Smooth muscle cell (in vitro differentiated cells): Measurements from ENCODE around the gene HEPACAM. TPM values are rescaled to one million over a fixed set of nuclear protein-coding genes. Genes with fewer than 3 reads are reported as not detected.
A peak's percentile ranks its signal among the peaks of the same experiment; 100 is the strongest.

Experiments
- DNase-seq: peaks from one replicate; lab custom pipeline; 2025; ENCODE audit not compliant: unreplicated experiment; lab: John Stamatoyannopoulos, UW
- H2AFZ ChIP-seq: fragments of 200-600 bp; sonication (generic); 2 replicates; pipeline ENCODE4 v1.6.0; 2016; ENCODE audit warnings: antibody characterized with exemption, low read depth, mild to moderate bottlenecking
- H3F3A ChIP-seq: fragments of 200-600 bp; sonication (generic); 2 replicates; pipeline ENCODE4 v1.6.0; 2017; ENCODE audit warnings: antibody characterized with exemption, low read depth
- H3K27ac ChIP-seq: fragments of 200-600 bp; sonication (generic); 2 replicates; pipeline ENCODE4 v1.5.1; 2016; ENCODE audit warnings: low read depth, mild to moderate bottlenecking
- H3K27me3 ChIP-seq: fragments of 200-600 bp; sonication (generic); 2 replicates; pipeline ENCODE4 v1.6.1; 2016; ENCODE audit warnings: low read depth, mild to moderate bottlenecking
- H3K36me3 ChIP-seq: fragments of 200-600 bp; sonication (generic); 2 replicates; pipeline ENCODE4 v1.5.1; 2016; ENCODE audit warnings: low read depth
- H3K4me1 ChIP-seq: fragments of 200-600 bp; sonication (generic); 2 replicates; pipeline ENCODE4 v1.5.1; 2016; ENCODE audit warnings: low read depth
- H3K4me2 ChIP-seq: fragments of 200-600 bp; sonication (generic); 2 replicates; pipeline ENCODE4 v1.6.0; 2016; ENCODE audit warnings: mild to moderate bottlenecking
- H3K4me3 ChIP-seq: fragments of 200-600 bp; sonication (generic); 2 replicates; pipeline ENCODE4 v1.5.1; 2016; ENCODE audit warnings: mild to moderate bottlenecking
- H3K79me2 ChIP-seq: fragments of 200-600 bp; sonication (generic); 2 replicates; pipeline ENCODE4 v1.6.0; 2016; ENCODE audit warnings: low read depth, mild to moderate bottlenecking
- H3K9ac ChIP-seq: fragments of 200-600 bp; sonication (generic); 2 replicates; pipeline ENCODE4 v1.6.0; 2016; ENCODE audit warnings: low read depth
- H3K9me3 ChIP-seq: fragments of 200-600 bp; sonication (generic); replicated peaks from 2 replicates; pipeline ENCODE4 v1.5.1; 2016; ENCODE audit warnings: low read depth
- H4K20me1 ChIP-seq: fragments of 200-600 bp; sonication (generic); 2 replicates; pipeline ENCODE4 v1.6.0; 2016; ENCODE audit warnings: low read depth
- CTCF ChIP-seq: fragments of 200-600 bp; sonication (generic); IDR thresholded peaks from 2 replicates; pipeline ENCODE4 v1.5.1; 2017; ENCODE audit warnings: borderline replicate concordance, mild to moderate bottlenecking, antibody characterized with exemption; ENCODE audit not compliant: insufficient read depth, poor library complexity, severe bottlenecking
- WGBS: methylation state at CpG from one replicate; pipeline ENCODE4 v1.1.7; 2016; ENCODE audit warnings: low lambda C conversion rate; 5-methylcytosine and 5-hydroxymethylcytosine counted together
- polyA plus RNA-seq: library from polyadenylated mRNA; unstranded; fragments of >200 nt; fragmentation: Nextera tagmentation; extraction: Ambion mirVana; gene quantifications from 2 replicates; pipeline ENCODE4 v1.2.1, GENCODE V29; 2016
- total RNA-seq: library from RNA; depleted of rRNA; stranded (reverse); fragments of >200 nt; gene quantifications from 2 replicates; pipeline ENCODE4 v1.2.3, GENCODE V29; 2014

HEPACAM gene
- total and polyA plus RNA-seq, 2 experiments from 2014 or later, result not detected

- Histone ChIP-seq H3K9ac (peak overlapping the region; percentile 8), H3K27ac (peak overlapping the region; percentile 39), H3F3A (no peaks in the 10 kb centered on the region), H3K4me3 (peak overlapping the region; percentile 58), H3K4me1 (peaks cover 4% of the 10 kb centered on the region), H3K36me3 (no peaks in the 10 kb centered on the region), H3K4me2 (peak overlapping the region; percentile 91), H4K20me1 (no peaks in the 10 kb centered on the region), H3K79me2 (no peaks in the 10 kb centered on the region), H2AFZ (peak overlapping the region; percentile 88), H3K27me3 (no peaks in the 10 kb centered on the region), H3K9me3 (no peaks in the 10 kb centered on the region)
- peak; percentile 74 for DNase-seq
- WGBS, result 2% methylated on average over 69 of the region's 82 CpGs
- TF ChIP-seq CTCF, result no peak
Observed at GRCh38 chr11:124920870-124921609, 14.8 kb downstream of the HEPACAM start.

DNA sequence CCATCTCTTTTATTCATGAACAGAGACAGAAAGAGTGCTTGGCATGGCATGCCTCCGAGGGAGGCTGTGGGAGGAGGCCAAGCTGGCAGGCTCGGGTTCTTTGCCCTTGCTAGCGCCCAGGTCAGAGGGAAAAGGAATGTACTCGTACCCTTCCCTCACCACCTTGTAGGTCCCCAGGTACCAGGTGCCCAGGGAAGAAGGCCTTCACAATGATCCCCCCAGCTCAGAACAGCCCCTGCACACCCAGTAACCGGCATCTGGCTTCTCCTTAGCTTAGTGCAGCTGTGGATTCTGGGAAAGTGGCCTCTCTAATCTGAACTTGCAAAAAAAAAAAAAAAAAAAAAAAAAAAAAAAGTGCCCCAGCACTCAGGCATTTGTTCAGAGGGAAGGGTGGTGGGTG is 15.5 kb downstream of the HEPACAM start:
- 92% methylated on average over 5 of the region's 5 CpGs for WGBS
- no peak overlapping the region for H3K27ac ChIP-seq
- H2AFZ ChIP-seq, result peak overlapping the region; percentile 88

GRCh38 chr11:124919898-124920297 is 15.9 kb downstream of the HEPACAM start:
- Histone ChIP-seq H3K9ac (no peak overlapping the region), H3K4me3 (no peak overlapping the region)

More for the DNA sequence above, 15.5 kb downstream of the HEPACAM start:
- no peaks in the 10 kb centered on the region for H3F3A ChIP-seq
- no peak overlapping the region for H3K9ac ChIP-seq
- peaks cover 4% of the 10 kb centered on the region for H3K4me1 ChIP-seq
- H3K4me3 ChIP-seq, result peak overlapping the region; percentile 58
- H4K20me1 ChIP-seq, result no peaks in the 10 kb centered on the region
- H3K9me3 ChIP-seq, result no peaks in the 10 kb centered on the region
- H3K27me3 ChIP-seq, result no peaks in the 10 kb centered on the region
- H3K79me2 ChIP-seq, result no peaks in the 10 kb centered on the region
- no peak for TF ChIP-seq CTCF
- DNase-seq, result no peak
- no peaks in the 10 kb centered on the region for H3K36me3 ChIP-seq
- peak overlapping the region; percentile 91 for H3K4me2 ChIP-seq

More at GRCh38 chr11:124919898-124920297, 15.9 kb downstream of the HEPACAM start:
- WGBS, result 98% methylated on average over 2 of the region's 2 CpGs
- Histone ChIP-seq H4K20me1 (no peaks in the 10 kb centered on the region), H3K9me3 (no peaks in the 10 kb centered on the region), H2AFZ (no peak overlapping the region), H3K27me3 (no peaks in the 10 kb centered on the region), H3K4me2 (no peak overlapping the region), H3K36me3 (no peaks in the 10 kb centered on the region), H3K4me1 (peaks cover 4% of the 10 kb centered on the region), H3K27ac (no peak overlapping the region), H3F3A (no peaks in the 10 kb centered on the region), H3K79me2 (no peaks in the 10 kb centered on the region)
- TF ChIP-seq CTCF, result no peak
- no peak for DNase-seq
